Measurements from ENCODE around the gene CCDC74A.
"Not testable (repeated sequence)": the region's sequence is repeated elsewhere in the genome, so short reads cannot be mapped to it uniquely, and the experiment has no call there.

GRCh38 chr2:131527131-131528001 is at the start of gene CCDC74A:
- TF ChIP-seq, protein P1, sequence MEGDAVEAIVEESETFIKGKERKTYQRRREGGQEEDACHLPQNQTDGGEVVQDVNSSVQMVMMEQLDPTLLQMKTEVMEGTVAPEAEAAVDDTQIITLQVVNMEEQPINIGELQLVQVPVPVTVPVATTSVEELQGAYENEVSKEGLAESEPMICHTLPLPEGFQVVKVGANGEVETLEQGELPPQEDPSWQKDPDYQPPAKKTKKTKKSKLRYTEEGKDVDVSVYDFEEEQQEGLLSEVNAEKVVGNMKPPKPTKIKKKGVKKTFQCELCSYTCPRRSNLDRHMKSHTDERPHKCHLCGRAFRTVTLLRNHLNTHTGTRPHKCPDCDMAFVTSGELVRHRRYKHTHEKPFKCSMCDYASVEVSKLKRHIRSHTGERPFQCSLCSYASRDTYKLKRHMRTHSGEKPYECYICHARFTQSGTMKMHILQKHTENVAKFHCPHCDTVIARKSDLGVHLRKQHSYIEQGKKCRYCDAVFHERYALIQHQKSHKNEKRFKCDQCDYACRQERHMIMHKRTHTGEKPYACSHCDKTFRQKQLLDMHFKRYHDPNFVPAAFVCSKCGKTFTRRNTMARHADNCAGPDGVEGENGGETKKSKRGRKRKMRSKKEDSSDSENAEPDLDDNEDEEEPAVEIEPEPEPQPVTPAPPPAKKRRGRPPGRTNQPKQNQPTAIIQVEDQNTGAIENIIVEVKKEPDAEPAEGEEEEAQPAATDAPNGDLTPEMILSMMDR (IDR thresholded peaks at IDR 0.05): not testable (repeated sequence)
- not testable (repeated sequence) for TF ChIP-seq POLR2A (IDR thresholded peaks at IDR 0.05)
